Upper lobe of left lung (tissue), 4 donors: ENCODE data around the gene TMEM263.

Experiments
- CTCF ChIP-seq, 6 experiments: fragments of 450-650 bp in 4 of 6; fragments of 200-600 bp in 2 of 6; sonication (generic) in 2 of 6; IDR thresholded peaks; one replicate each; pipeline ENCODE4 v1.5.1; 2016 to 2019; ENCODE audit warnings: antibody characterized with exemption in 6 of 6
- EP300 ChIP-seq, 4 donors: sonication (generic); formaldehyde crosslinking; IDR thresholded peaks; one replicate each; pipeline ENCODE4 v1.5.1; 2017; ENCODE audit warnings: antibody characterized with exemption in 4 of 4, control low read depth in 2 of 4

- TF ChIP-seq CTCF (IDR thresholded peaks at IDR 0.05) (peak in 3 of 6 experiments; percentile 9 to 42 (median 37)), EP300 (IDR thresholded peaks at IDR 0.05) (no peak)
These were observed at the start of gene TMEM263 for GRCh38 chr12:106955377-106956047.
